HG02885 (cell line): ENCODE measurements around the gene LAMC3.

Source experiments
- ATAC-seq: cut with Tn5 transposase; IDR thresholded peaks from one replicate; pipeline ENCODE4 v1.9.1; 2021; ENCODE audit warnings: mild to moderate bottlenecking; ENCODE audit not compliant: unreplicated experiment, poor library complexity

Gene LAMC3

DNA sequence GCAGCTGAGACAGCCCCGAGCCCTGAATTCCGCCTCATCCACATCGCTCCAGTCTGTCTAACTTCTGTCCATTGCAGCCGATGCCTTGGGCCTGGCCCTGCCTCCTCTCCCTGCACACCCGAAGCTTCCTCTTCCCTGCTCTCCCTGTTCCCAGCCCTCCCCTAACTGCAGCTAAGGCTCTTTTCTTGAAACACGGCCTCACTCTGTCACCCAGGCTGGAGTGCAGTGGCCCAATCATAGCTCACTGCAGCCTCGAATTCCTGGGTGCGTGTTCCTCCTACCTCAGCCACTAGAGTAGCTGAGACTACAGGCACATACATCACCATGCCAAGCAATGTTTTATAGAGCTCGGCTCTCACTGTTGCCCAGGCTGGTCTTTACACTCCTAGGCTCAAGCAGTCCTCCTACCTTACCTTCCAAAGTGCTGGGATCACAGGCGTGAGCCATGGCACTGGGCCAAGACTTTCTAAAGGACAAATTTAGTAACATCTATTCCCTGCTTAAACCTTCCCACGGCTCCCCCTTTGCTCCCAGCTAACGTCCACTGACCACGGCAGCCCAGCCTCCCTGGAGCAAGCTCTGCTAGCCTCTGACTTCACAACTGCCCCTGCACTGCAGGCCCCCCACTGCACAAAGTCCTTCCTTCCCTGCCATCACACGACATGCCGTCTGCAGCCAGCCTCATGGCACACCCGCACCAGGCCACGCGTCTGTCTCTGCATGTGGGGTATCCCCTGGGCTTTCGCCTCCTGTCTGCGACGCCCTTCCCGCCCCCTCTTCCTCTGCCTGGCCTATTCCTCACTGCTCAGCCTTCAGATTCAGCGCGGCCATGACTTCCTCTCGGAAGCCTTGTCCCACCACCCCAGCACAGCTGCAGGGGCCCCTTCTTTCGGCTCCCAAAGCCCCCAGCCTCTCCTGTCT, 28.6 kb downstream of the LAMC3 start:
- ATAC-seq, result no peak

DNA sequence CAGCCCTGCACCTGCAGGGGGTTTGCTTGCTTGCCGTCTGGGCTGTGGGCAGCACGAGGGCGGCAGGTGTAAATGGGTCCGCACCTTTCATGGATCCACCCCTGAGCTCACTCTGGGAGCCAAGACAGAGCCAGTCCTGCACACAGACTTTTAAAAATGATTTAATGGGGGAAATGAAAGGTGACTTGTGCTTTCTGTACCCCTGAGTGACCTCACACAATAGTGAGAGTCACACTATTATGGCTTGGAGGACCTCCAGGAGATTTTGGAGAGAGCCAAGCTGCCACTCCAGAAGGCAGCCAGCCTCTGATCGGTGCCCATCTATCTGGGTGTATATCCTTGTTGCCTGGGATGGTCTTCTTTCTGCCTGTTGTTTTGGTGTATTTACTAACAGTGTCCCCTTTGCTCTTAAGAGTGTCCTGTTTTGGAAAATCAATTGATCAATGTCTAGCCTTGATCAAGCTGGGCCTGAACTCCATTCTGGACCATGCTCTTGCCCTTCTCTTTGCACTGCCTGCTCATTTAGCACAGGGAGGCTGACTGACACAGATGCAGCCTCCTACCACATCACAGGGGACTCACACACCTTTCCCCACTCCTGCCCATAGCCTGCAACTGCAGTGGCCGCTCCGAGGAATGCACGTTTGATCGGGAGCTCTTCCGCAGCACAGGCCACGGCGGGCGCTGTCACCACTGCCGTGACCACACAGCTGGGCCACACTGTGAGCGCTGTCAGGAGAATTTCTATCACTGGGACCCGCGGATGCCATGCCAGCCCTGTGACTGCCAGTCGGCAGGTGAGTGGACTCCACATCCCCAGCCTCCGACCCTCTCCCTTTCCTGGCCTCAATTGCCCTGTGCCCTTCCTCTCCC, 29.5 kb downstream of the LAMC3 start:
- ATAC-seq, result no peak

DNA sequence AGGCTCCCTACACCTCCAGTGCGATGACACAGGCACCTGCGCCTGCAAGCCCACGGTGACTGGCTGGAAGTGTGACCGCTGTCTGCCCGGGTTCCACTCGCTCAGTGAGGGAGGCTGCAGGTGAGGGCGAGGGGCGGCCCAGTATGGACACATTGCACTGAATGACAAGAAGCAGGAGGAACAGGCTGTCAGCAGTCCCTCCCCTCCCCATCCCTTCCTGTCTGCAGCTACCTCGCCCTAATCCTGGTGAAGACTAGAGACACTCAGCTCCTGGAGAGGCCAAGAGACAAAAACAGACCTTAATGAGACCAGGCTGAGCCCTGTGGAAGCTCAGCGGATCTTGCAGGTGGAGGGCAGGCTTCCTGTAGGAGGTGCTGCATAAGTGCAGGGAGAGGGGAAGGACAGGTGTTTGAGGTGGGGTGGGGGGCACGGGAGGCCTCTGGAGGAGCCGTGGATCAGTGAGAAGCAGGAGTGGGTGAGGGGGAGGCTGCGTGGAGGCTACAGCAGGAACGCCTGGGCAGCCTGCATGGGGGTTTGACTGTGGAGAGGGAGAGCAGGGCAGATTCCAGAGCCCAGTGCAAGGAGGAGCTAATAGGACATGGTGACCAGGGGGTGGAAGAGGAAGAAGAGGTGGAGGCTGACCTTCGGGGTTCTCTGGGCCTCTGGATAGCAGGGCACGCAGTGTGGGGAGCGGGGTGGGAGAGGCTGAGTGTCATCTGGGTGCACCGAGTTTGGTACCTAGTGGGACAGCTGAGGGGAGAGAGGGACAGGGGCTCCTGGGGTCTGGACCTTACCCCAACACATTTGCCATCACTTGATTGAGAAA, 30.4 kb downstream of the LAMC3 start:
- ATAC-seq, result no peak

DNA sequence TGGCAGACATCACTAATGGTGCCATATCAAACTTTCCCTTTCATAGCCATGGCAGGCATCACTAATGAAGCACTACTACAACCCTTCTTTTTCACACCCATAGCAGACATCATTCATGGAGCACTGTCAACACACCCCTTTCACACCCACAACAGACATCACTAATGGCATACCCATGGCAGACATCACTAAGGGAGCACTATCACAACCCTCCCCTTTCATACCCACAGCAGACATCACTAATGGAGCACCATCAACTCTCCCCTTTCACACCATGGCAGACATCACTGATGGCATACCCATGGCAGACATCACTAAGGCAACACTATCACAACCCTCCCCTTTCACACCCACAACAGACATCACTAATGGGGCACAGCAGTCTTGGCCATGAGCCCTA, 33.7 kb downstream of the LAMC3 start:
- ATAC-seq, result no peak

DNA sequence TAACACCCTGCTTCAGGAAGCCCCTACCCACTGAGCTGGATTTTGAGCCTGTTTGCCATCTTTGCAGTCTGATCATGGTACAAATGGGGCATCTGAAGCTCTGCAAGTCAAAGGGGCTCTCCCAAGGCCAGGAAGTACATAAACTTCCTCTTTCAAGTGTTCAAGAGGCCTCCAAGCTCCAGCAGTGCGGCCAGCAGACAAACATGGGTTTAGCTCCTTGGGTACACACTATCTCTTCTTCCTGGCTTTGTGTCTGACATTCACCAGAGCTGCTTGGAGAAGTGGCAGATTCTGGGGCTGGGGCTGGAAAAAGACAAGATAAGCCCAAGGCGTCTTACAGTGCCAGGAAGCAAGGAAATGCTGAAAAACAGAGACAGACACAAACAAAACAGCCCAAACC, 34.1 kb downstream of the LAMC3 start:
- no peak for ATAC-seq

DNA sequence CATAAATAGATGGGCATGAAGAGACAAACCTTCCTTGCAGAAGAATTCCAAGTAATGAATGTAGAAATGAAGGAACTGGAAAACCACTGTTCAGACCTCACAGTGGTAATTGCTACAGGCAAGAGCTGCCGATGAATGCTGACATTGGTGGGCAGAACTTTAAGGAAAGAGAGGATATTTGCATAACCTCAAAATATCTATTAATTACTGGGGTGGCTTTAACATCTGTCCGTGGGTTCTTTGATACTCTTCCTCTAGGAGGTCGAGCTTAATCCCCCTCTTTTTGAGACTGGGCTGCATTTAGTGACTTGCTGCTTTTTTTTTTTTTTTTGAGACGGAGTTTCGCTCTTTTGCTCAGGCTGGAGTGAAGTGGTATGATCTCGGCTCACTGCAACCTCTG, 34.7 kb downstream of the LAMC3 start:
- no peak for ATAC-seq

DNA sequence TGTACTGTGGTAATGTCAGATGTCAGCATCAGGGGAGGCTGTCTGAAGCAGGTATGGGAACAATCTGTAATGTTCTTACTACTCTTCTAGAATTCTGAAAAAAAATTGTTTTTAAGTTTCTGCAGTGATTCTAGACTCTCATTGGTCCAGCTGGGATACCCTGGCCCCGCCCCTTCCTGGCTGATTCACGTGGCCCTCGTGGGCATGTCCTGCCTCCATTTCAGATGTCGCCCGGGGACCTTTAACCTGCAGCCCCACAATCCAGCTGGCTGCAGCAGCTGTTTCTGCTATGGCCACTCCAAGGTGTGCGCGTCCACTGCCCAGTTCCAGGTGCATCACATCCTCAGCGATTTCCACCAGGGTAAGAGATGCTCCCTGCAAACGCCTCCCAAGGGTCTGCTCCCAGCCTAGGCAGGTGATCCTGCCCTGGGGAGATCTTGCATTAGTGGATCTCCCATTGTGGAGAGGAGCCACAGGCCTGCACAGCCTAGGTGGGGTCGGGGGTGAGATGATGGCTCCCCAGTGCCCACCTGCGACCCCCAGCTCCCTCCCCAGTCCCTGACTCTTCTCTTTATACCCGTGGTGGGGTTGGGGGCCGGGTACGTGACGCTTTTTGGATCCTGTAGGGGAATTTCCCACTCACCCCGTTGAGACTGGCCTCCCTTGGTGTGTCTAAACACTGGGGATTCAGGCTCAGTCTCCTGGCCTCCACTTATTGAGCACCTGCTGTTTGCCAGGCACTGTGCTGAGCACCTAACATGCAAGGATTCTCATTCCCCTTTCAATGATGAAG, 36.5 kb downstream of the LAMC3 start:
- no peak for ATAC-seq

DNA sequence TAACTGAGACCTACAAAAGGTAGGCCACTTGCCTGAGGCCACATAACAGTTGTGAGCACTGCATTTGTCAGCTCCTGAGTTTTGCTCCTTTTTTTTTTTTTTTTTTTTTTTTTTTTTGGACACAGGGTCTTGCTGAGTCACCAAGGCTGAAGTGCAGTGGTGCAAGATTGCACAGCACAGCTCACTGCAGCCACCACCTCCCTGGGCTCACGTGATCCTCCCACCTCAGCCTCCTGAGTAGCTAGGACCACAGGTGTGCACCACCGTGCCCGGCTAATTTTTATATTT, 37.1 kb downstream of the LAMC3 start:
- ATAC-seq, result no peak

DNA sequence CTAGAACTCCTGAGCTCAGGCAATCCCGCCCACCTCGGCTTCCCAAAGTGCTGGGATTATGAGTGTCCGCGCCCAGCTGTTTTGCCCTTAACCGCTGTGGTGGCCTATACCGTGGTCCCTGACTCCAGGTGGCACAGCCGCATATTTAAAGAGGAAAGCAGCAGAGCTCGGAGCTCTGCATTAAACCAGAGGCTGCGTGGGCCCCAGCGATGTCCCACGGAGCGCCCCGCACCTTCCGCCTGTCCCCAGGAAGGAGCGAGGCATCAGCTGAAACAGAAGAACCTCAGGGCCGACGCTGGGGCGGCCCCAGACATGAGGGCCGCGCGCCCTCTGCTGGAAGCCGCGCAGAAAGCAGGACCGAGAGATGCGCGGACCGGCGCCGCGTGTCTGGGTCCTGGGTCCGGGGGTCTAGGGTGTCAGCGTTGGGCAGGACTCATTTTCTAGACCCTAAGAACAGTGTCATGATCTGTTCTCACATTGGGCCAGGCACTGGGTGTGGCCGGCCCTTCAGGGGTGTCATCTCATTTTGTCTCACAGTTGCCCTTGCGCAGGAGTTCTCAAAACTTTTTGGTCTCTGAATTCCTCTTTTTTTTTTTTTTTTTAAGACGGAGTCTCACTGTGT, 37.7 kb downstream of the LAMC3 start:
- peak; percentile 62 for ATAC-seq

DNA sequence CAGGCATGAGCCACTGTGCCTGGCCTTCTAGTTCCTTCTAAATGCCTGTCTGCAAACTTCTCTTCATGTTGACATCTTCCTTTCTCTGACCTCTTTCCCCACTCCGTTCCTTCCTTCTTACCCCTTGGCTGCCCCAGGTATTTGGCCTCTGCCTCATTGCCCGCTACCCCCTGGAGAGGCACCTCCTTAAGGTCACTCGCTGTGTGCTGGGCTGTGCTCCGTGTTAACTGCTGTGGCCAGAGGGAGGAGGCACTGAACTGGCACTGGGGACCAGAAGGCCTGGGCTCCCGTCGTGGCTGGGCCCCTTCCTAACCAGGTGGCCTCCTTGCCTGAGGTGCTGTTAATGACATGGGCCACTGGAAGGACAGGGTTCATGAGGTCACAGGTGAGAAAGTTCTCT, 39.4 kb downstream of the LAMC3 start:
- no peak for ATAC-seq

DNA sequence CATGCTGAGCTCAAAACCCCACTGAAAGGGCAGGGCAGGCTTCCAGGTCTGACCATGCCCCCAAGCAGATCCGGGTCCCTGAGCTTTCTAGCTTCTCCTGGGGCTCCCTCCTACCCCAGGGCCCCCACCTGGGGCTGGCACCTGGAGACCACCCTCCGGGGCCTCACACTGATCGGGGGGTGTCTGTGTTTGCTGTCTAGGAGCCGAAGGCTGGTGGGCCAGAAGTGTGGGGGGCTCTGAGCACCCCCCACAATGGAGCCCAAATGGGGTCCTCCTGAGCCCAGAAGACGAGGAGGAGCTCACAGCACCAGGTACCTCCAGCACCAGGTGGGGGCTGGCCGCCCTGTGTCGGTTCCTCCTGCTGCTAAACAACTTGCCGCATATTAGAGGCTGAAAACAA, 39.8 kb downstream of the LAMC3 start:
- no peak for ATAC-seq

DNA sequence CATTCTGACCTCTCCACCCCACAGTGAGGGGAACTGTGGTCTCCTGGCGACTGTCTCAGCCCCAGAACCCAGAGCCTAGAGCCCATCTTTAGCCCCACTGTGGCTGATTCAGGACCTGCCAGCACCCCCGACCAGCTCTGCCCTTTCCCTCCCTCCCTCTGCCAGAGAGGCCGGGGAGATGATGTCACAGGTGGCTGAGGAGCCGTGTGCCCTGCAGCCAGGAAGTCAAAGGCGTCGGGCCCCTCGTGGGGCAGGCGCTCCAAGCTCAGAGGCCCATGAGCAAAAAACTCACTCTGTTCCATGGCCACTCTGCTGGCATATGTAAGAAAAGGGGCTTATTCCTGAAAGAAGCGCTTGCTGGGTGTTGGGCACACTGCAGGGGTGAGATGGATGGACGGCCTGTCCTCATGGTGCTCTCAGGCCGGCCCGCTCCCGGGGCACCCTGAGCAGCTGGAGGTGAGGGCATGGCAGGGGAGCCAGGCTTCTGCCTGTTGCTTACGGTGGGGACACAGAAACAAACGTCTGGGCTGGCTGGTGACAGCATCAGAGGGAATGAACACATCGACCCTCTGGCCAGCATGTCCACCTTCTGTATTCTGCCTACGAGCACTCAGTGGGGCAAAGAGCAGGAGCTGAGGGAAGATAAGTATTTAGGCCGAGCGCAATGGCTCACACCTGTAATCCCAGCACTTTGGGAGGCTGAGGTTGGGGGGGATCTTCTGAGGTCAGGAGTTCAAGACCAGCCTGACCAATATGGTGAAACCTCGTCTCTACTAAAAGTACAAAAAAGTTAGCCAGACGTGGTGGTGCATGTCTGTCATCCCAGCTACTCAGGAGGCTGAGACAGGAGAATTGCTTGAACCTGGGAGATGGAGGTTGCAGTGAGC, 41.1 kb downstream of the LAMC3 start:
- ATAC-seq, result no peak

DNA sequence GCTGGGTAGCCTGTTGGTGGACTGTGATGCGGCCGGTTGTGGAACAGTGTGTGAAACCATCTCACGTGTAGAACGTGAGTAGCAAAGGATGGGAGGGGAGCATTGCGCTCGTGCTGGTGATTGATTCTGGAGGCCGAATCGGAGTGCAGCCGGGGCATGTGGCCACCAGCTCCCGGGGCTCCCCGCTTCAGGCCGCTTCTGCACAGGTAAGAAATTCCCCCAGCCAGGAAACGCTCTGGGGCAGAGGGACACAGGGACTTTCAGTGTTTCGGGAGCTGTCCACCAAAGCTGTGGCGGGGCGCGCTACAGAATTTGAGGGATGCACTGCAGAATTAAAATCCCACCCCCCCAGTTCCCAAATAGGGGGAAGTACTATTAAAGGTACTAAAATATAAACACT, 41.9 kb downstream of the LAMC3 start:
- no peak for ATAC-seq

DNA sequence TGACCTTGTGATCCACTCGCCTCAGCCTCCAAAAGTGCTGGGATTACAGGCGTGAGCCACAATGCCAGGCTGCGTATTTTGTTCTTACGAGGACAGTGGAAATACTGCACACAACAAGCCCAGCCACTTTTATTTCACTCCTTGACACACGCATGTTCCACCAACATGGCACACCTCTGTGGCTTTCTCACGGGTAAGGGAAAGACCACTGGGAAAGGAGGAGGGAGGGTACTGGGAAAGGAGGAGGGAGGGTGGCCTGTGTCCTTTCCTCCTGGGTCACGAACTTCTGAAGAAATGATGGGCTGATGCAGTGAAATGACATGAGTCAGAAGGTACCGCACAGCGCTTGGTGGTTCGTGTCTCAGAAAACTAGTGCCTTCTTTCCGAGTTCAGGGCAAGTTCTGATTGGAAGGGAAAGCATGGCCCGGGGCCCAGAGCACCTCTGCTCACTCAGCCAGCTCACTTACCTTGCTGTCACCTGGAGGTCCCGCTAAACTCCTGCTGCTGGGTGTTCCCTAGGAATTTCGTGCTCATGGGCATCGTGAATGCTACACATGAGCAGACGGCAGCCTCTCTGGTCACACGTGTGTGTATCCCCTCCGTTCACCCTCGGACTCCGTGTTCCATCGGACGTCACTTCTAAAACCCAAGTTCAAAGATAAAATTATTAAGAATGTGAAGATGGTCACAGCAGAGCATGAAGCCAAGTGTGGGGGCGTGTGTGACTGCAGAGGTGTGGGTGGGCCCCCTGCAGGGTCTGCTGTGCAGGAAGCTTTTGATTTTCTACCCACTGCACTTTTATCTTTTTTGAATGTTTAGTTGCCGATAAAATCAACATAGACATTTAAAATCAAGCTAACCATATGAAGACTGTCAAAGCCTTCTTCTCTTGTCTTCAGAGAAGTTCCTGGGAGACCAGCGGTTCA, 42.9 kb downstream of the LAMC3 start:
- ATAC-seq, result no peak

DNA sequence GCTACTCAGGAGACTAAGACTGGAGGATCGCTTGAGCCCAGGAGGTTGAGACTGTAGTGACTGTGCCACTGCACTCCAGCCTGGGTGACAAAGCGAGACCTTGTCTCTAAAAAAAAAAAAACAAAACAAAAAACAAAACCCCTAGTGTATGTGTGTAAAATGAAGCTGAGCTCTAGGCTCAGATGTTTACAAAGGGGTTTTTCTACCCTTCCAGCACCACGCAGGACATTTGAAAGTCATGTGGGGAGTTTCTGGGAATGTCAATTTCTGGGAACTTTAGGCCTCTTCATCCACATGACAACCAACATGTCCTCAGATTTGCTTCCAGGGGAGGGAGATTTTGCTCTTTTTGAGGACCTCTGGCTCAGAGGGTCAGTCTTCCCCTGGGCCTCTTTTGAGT, 44.9 kb downstream of the LAMC3 start:
- ATAC-seq, result no peak

DNA sequence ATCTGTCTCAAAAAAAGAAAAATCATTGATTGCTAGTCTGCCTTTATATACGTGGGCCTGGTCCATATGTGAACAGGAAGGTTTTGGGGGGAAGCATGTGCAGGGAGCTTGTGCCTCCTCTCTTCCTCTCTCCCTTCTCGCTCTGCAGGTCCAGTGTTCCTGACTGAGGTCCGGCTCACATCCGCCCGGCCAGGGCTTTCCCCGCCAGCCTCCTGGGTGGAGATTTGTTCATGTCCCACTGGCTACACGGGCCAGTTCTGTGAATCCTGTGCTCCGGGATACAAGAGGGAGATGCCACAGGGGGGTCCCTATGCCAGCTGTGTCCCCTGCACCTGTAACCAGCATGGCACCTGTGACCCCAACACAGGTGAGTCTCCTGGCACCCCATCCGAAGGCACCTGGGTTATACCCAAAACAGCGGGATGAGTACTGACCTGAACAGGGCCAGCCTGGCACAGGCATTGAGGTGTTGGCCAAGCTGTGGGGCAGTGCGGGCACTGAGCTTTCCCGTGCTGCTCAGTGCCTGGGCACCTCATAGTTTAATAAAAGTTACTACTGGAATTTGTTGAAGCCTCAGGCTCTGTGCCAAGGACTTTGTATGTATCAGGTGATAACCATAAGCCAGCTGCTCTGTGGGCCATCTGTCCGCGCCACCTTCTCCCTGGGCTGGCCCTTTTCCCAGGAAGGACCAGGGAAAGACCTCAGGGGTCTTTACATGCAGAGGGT, 48.0 kb downstream of the LAMC3 start:
- ATAC-seq, result no peak
